ENCODE measurements around the gene CRYGB. TPM values are rescaled to one million over a fixed set of nuclear protein-coding genes. Genes with fewer than 3 reads are reported as not detected.
"Not testable (repeated sequence)": the region's sequence is repeated elsewhere in the genome, so short reads cannot be mapped to it uniquely, and the experiment has no call there.

Gene CRYGB
- total RNA-seq, 1 experiment from 2014 or later: not detected

DNA sequence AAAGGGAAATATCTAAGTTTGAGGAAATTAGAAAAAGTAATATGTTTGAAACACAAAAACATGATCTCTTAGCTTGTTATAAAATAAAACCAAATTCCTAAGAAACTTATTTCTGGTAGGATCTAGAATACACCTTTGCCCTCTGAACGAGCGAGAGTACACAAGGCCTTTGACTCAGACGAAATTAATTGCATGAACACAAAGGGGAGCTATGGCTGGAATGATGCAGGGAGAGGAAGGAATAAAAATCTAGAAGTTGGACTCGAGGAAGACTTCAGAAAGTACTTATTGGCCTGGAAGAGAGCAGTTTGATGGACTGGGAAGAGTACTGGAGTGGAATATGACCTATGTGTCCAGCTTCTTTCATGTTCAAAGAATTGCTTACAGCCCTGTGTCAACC lies 20.7 kb downstream of the CRYGB start:
- intact Hi-C loops (cut with micrococcal nuclease; ENCODE audit: unreplicated experiment): no loop called here
- Histone ChIP-seq H3K27ac (ENCODE audit: low read depth, low read length, poor library complexity, severe bottlenecking) (no peak overlapping the region), H3K36me3 (ENCODE audit: insufficient read depth, low read length, poor library complexity, severe bottlenecking) (no peaks in the 10 kb centered on the region), H3K27me3 (replicated peaks; ENCODE audit: insufficient read depth, low read depth, low read length, poor library complexity) (peaks cover 4% of the 10 kb centered on the region), H3K4me3 (ENCODE audit: low read depth, low read length, poor library complexity, severe bottlenecking) (no peak overlapping the region), H3K4me1 (ENCODE audit: insufficient read depth, low read length, poor library complexity, severe bottlenecking) (no peaks in the 10 kb centered on the region), H3K9me3 (ENCODE audit: low read depth, low read length, poor library complexity, severe bottlenecking) (no peaks in the 10 kb centered on the region)
- ChIA-PET POLR2A (ENCODE audit: low non-redundant PET) (interaction anchor here (0.7 kb wide), 2 partner anchors 179 to 414 kb away, joined by 6 to 10 read pairs; no protein-coding TSS in a partner anchor), CTCF (interaction anchor here (0.6 kb wide), 1 partner anchor 1730 kb away, joined by 3 read pairs; no protein-coding TSS in a partner anchor)
- no peak for DNase-seq (ENCODE audit: low spot score)
- no peak for TF ChIP-seq EZH2 (IDR thresholded peaks at IDR 0.05; ENCODE audit: borderline replicate concordance, low read depth, low read length, poor library complexity, severe bottlenecking)
- TF ChIP-seq, protein P1, sequence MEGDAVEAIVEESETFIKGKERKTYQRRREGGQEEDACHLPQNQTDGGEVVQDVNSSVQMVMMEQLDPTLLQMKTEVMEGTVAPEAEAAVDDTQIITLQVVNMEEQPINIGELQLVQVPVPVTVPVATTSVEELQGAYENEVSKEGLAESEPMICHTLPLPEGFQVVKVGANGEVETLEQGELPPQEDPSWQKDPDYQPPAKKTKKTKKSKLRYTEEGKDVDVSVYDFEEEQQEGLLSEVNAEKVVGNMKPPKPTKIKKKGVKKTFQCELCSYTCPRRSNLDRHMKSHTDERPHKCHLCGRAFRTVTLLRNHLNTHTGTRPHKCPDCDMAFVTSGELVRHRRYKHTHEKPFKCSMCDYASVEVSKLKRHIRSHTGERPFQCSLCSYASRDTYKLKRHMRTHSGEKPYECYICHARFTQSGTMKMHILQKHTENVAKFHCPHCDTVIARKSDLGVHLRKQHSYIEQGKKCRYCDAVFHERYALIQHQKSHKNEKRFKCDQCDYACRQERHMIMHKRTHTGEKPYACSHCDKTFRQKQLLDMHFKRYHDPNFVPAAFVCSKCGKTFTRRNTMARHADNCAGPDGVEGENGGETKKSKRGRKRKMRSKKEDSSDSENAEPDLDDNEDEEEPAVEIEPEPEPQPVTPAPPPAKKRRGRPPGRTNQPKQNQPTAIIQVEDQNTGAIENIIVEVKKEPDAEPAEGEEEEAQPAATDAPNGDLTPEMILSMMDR (conservative IDR thresholded peaks at IDR 0.05; ENCODE audit: low read depth, low read length): no peak
- BruUV-seq (replicated peaks): no TSS peak

DNA sequence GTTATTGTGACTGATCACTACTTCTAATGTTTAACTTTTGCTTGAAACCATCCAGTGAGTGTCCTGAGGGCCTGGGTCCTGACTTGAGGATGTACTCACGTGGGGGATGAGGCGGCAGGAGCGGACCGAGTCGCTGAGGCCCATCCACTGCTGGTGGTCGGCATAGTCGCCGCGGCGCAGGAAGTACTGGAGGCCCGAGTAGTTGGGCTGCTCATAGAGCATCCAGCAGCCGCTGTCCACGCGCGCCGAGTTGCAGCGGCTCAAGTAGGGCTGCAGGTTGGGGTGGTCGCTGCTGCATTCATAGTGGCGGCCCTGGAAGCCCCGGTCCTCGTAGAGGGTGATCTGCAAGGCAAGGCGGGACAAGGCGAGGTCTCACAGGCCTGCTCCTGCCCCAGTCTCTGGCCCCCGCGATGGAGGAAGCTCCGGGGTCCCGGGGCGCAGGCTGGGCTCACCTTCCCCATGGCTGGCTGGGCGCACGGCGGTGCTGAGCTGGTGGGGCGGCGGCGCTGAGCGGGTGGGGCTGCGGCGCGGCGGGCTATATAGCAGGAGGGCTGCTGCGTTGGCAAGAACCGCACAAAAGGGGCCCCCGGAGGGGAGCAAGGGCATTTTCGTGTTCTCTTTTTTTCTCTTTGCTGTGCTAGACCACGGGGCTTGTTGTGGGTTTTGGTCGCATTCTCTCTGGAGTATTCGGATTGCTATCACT lies 21.8 kb downstream of the CRYGB start, which contains the start of gene CRYGD:
CRYGD (minus strand) TSS at position 512 of the 703 bp plus-strand sequence; CDS start at position 461, 51 bp downstream.
- DNase-seq (ENCODE audit: low spot score); H3K27ac ChIP-seq (ENCODE audit: low read depth, low read length, poor library complexity, severe bottlenecking); BruUV-seq (replicated peaks); H3K4me3 ChIP-seq (ENCODE audit: low read depth, low read length, poor library complexity, severe bottlenecking); H3K9me3 ChIP-seq (ENCODE audit: low read depth, low read length, poor library complexity, severe bottlenecking); intact Hi-C loops (cut with micrococcal nuclease; ENCODE audit: unreplicated experiment); H3K27me3 ChIP-seq (replicated peaks; ENCODE audit: insufficient read depth, low read depth, low read length, poor library complexity); H3K36me3 ChIP-seq (ENCODE audit: insufficient read depth, low read length, poor library complexity, severe bottlenecking); POLR2A ChIA-PET (ENCODE audit: low non-redundant PET); H3K4me1 ChIP-seq (ENCODE audit: insufficient read depth, low read length, poor library complexity, severe bottlenecking): not testable (repeated sequence)
- CTCF ChIA-PET: interaction anchor here (0.6 kb wide), 1 partner anchor 1729 kb away, joined by 3 read pairs; no protein-coding TSS in a partner anchor

DNA sequence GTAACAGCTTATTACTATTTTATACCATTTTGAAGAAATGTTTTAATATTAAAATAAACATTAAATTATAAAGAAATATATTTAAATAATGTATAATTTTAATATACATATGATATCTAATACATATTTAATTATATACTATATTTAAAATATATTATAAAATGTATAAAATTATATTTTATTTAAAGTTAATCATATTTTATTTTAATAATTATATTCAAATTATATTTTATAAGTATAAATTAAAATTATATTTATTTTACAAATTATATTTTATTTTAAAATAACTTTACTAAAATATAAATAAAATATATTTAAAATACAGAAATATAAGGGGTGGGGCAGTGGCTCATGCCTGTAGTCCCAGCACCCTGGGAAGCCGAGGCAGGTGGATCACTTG lies 23.7 kb downstream of the CRYGB start:
- no peak for DNase-seq (ENCODE audit: low spot score)
- TF ChIP-seq, protein P1 (conservative IDR thresholded peaks at IDR 0.05; ENCODE audit: low read depth, low read length): no peak
- no peak for TF ChIP-seq EZH2 (IDR thresholded peaks at IDR 0.05; ENCODE audit: borderline replicate concordance, low read depth, low read length, poor library complexity, severe bottlenecking)
- no peak overlapping the region for H3K4me3 ChIP-seq (ENCODE audit: low read depth, low read length, poor library complexity, severe bottlenecking)
- H3K9me3 ChIP-seq (ENCODE audit: low read depth, low read length, poor library complexity, severe bottlenecking): no peaks in the 10 kb centered on the region
- peaks cover 4% of the 10 kb centered on the region for H3K27me3 ChIP-seq (replicated peaks; ENCODE audit: insufficient read depth, low read depth, low read length, poor library complexity)
- no peaks in the 10 kb centered on the region for H3K36me3 ChIP-seq (ENCODE audit: insufficient read depth, low read length, poor library complexity, severe bottlenecking)
- intact Hi-C loops (cut with micrococcal nuclease; ENCODE audit: unreplicated experiment): no loop called here
- CTCF ChIA-PET: no interaction called here
- POLR2A ChIA-PET (ENCODE audit: low non-redundant PET): no interaction called here
- no peak overlapping the region for H3K27ac ChIP-seq (ENCODE audit: low read depth, low read length, poor library complexity, severe bottlenecking)
- no TSS peak for BruUV-seq (replicated peaks)
- no peaks in the 10 kb centered on the region for H3K4me1 ChIP-seq (ENCODE audit: insufficient read depth, low read length, poor library complexity, severe bottlenecking)

DNA sequence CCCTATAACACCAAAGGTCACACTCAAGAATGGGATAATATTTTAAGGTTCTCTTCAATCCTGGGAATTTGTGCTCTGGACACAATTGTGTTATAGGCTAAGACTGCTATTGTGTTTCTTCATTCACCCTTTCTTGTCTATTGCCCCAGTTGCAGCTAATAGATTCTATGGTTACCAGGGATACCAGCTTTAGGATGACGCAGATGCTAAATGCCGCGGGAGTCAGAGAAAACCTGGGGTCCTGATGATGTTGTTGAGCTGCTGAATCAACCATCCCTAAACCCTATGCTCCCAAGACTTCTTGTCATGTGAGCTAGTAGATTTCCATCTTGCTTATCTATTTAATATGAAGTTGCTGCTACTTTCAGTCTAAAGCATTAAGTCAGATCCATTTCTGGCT lies 27.0 kb downstream of the CRYGB start:
- intact Hi-C loops (cut with micrococcal nuclease; ENCODE audit: unreplicated experiment): no loop called here
- no peaks in the 10 kb centered on the region for H3K9me3 ChIP-seq (ENCODE audit: low read depth, low read length, poor library complexity, severe bottlenecking)
- no peak overlapping the region for H3K4me3 ChIP-seq (ENCODE audit: low read depth, low read length, poor library complexity, severe bottlenecking)
- ChIA-PET CTCF (no interaction called here), POLR2A (ENCODE audit: low non-redundant PET) (no interaction called here)
- no peak for TF ChIP-seq EZH2 (IDR thresholded peaks at IDR 0.05; ENCODE audit: borderline replicate concordance, low read depth, low read length, poor library complexity, severe bottlenecking)
- TF ChIP-seq, protein P1 (conservative IDR thresholded peaks at IDR 0.05; ENCODE audit: low read depth, low read length): no peak
- no peaks in the 10 kb centered on the region for H3K4me1 ChIP-seq (ENCODE audit: insufficient read depth, low read length, poor library complexity, severe bottlenecking)
- DNase-seq (ENCODE audit: low spot score): no peak
- no peaks in the 10 kb centered on the region for H3K36me3 ChIP-seq (ENCODE audit: insufficient read depth, low read length, poor library complexity, severe bottlenecking)
- H3K27ac ChIP-seq (ENCODE audit: low read depth, low read length, poor library complexity, severe bottlenecking): no peak overlapping the region
- no TSS peak for BruUV-seq (replicated peaks)
- no peaks in the 10 kb centered on the region for H3K27me3 ChIP-seq (replicated peaks; ENCODE audit: insufficient read depth, low read depth, low read length, poor library complexity)

DNA sequence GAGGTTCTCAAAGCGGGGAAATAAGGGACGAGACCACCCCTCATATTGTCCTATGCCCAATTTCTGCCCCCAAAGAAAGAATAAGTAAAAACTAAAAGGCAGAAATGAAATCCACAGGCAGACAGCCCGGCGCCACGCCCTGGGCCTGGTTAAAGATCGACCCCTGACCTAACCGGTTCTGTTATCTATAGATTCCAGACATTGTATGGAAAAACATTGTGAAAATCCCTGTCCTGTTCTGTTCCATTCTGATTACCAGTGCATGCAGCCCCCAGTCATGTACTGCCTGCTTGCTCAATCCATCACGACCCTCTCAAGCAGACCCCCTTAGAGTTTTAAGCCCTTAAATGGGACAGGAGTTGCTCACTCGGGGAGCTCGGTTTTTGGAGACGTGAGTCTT lies 28.6 kb downstream of the CRYGB start:
- H3K27ac ChIP-seq (ENCODE audit: low read depth, low read length, poor library complexity, severe bottlenecking); intact Hi-C loops (cut with micrococcal nuclease; ENCODE audit: unreplicated experiment); H3K4me1 ChIP-seq (ENCODE audit: insufficient read depth, low read length, poor library complexity, severe bottlenecking); H3K36me3 ChIP-seq (ENCODE audit: insufficient read depth, low read length, poor library complexity, severe bottlenecking); DNase-seq (ENCODE audit: low spot score); BruUV-seq (replicated peaks); CTCF ChIA-PET; H3K9me3 ChIP-seq (ENCODE audit: low read depth, low read length, poor library complexity, severe bottlenecking); H3K4me3 ChIP-seq (ENCODE audit: low read depth, low read length, poor library complexity, severe bottlenecking); POLR2A ChIA-PET (ENCODE audit: low non-redundant PET); H3K27me3 ChIP-seq (replicated peaks; ENCODE audit: insufficient read depth, low read depth, low read length, poor library complexity): not testable (repeated sequence)
